Measurements from ENCODE around the gene LPAR2.

- TF ChIP-seq CTCF (conservative IDR thresholded peaks at IDR 0.05; ENCODE audit: low read depth in 2 of 2), result no peak
- no peak for TF ChIP-seq EZH2 (IDR thresholded peaks at IDR 0.05; ENCODE audit: low read depth, unreplicated experiment)
- no peak for TF ChIP-seq POLR2AphosphoS5 (IDR thresholded peaks at IDR 0.05; ENCODE audit: low read depth)
- no peak for TF ChIP-seq JUNB (IDR thresholded peaks at IDR 0.05; ENCODE audit: unreplicated experiment)
- TF ChIP-seq CREB1 (CRISPR knock-in tag; IDR thresholded peaks at IDR 0.05; ENCODE audit: low read depth), result no peak
- TF ChIP-seq REST (IDR thresholded peaks at IDR 0.05; ENCODE audit: unreplicated experiment), result no peak
- no peak for TF ChIP-seq ETS1 (IDR thresholded peaks at IDR 0.05)
- no peak for TF ChIP-seq EZH2phosphoT487 (IDR thresholded peaks at IDR 0.05; ENCODE audit: unreplicated experiment)
- TF ChIP-seq ZNF331 (CRISPR knock-in tag; IDR thresholded peaks at IDR 0.05; ENCODE audit: low read depth), result no peak
- TF ChIP-seq NANOG (IDR thresholded peaks at IDR 0.05; ENCODE audit: borderline replicate concordance), result no peak
- TF ChIP-seq ZNF114 (CRISPR knock-in tag; IDR thresholded peaks at IDR 0.05), result no peak
- TF ChIP-seq STAT1 (IDR thresholded peaks at IDR 0.05; ENCODE audit: unreplicated experiment), result no peak
These were observed 44.8 kb upstream of the LPAR2 start for GRCh38 chr19:19672816-19673215.

All from GM23338 (cell line).